B cell (primary cell): ENCODE results near the gene C1orf198. TPM values are rescaled to one million over a fixed set of nuclear protein-coding genes. Genes with fewer than 3 reads are reported as not detected.

Source experiments
- ATAC-seq: fragments of 200-7000 bp; cut with Tn5 transposase; one replicate; pipeline ENCODE4 v1.10.0; 2021; ENCODE audit warnings: low read depth, mild to moderate bottlenecking, moderate number of reproducible peaks, moderate library complexity
- CTCF ChIA-PET: fragments of 350-600 bp; sonication (Branson Sonifier 250); formaldehyde crosslinking; loops from one replicate; lab custom pipeline; 2021; ENCODE audit warnings: antibody characterized with exemption, inconsistent platforms; lab: Charles Lee
- POLR2A ChIA-PET: fragments of 350-600 bp; sonication (Branson Sonifier 250); formaldehyde crosslinking; loops from one replicate; lab custom pipeline; 2021; ENCODE audit warnings: antibody characterized with exemption; lab: Charles Lee
- DNase-seq: peaks from one replicate; pipeline ENCODE4 v3.0.0; 2013
- H2AFZ ChIP-seq: 2 replicates; pipeline ENCODE4 v1.6.1; 2012; ENCODE audit warnings: mild to moderate bottlenecking, low read depth, low read length; ENCODE audit not compliant: insufficient read depth, poor library complexity, severe bottlenecking
- H3K27ac ChIP-seq, 2 donors: 1 replicate in 1 of 2; 2 replicates in 1 of 2; pipeline ENCODE4 v1.5.1; 2012 to 2013; ENCODE audit warnings: low read length in 2 of 2, mild to moderate bottlenecking in 2 of 2, moderate library complexity in 1 of 2
- H3K27me3 ChIP-seq, 4 experiments: fragments of 200-600 bp in 1 of 4; sonication (generic) in 1 of 4; replicated peaks in 1 of 4; 1 replicate in 2 of 4; 2 replicates in 2 of 4; pipeline versions ENCODE4 v1.6.1 to v1.7.0; 2013 to 2016; ENCODE audit warnings: low read length in 3 of 4, mild to moderate bottlenecking in 2 of 4, mixed read lengths in 1 of 4, moderate library complexity in 1 of 4; ENCODE audit not compliant: insufficient read depth in 4 of 4, control insufficient read depth in 3 of 4; ENCODE audit errors: control extremely low read depth in 1 of 4
- H3K36me3 ChIP-seq, 2 experiments: replicated peaks in 1 of 2; 1 replicate in 1 of 2; 2 replicates in 1 of 2; pipeline versions ENCODE4 v1.6.1 to v1.7.1; 2013; ENCODE audit warnings: low read length in 1 of 2; ENCODE audit not compliant: insufficient read depth in 2 of 2, control insufficient read depth in 1 of 2; ENCODE audit errors: control extremely low read depth in 1 of 2, extremely low read depth in 1 of 2
- H3K4me1 ChIP-seq, 2 donors: fragments of 200-600 bp in 1 of 2; sonication (generic) in 1 of 2; 1 replicate in 1 of 2; 2 replicates in 1 of 2; pipeline versions ENCODE4 v1.5.1 to v1.6.1; 2013 to 2017; ENCODE audit warnings: low read length in 2 of 2; ENCODE audit not compliant: control insufficient read depth in 2 of 2, insufficient read depth in 2 of 2
- H3K4me2 ChIP-seq: replicated peaks from 2 replicates; pipeline ENCODE3; 2012; ENCODE audit warnings: mild to moderate bottlenecking, low read depth, low read length; ENCODE audit not compliant: poor library complexity, severe bottlenecking
- H3K4me3 ChIP-seq, 5 experiments: fragments of 200-600 bp in 1 of 5; sonication (generic) in 1 of 5; 1 replicate in 3 of 5; 2 replicates in 2 of 5; pipeline versions ENCODE4 v1.5.1 to v1.7.0; 2011 to 2016; ENCODE audit warnings: low read length in 4 of 5, mild to moderate bottlenecking in 4 of 5, low read depth in 2 of 5, control low read depth in 1 of 5, moderate library complexity in 1 of 5; ENCODE audit not compliant: insufficient read depth in 1 of 5; ENCODE audit errors: control extremely low read depth in 1 of 5, extremely low read depth in 1 of 5
- H3K79me2 ChIP-seq: fragments of 200-600 bp; sonication (generic); one replicate; pipeline ENCODE4 v1.6.0; 2016; ENCODE audit warnings: low read length; ENCODE audit not compliant: control insufficient read depth, insufficient read depth
- H3K9ac ChIP-seq: fragments of 200-600 bp; sonication (generic); 2 replicates; pipeline ENCODE4 v1.6.1; 2017; ENCODE audit warnings: mild to moderate bottlenecking, low read length, moderate library complexity
- H3K9me3 ChIP-seq, 3 donors: one replicate each; pipeline versions ENCODE4 v1.6.1 to v1.7.1; 2013; ENCODE audit warnings: low read length in 2 of 3; ENCODE audit not compliant: control insufficient read depth in 2 of 3, insufficient read depth in 1 of 3; ENCODE audit errors: control extremely low read depth in 1 of 3
- H4K20me1 ChIP-seq: 2 replicates; pipeline ENCODE4 v1.6.0; 2012; ENCODE audit warnings: mild to moderate bottlenecking, low read length; ENCODE audit not compliant: insufficient read depth, control insufficient read depth, poor library complexity, severe bottlenecking
- H3K27ac Mint-ChIP-seq: one replicate; pipeline ENCODE4 v1.8.0; 2021; ENCODE audit warnings: mixed read lengths
- H3K27me3 Mint-ChIP-seq: one replicate; pipeline ENCODE4 v1.8.0; 2021; ENCODE audit warnings: mixed read lengths
- H3K4me1 Mint-ChIP-seq: one replicate; pipeline ENCODE4 v1.8.0; 2021; ENCODE audit warnings: mixed read lengths
- H3K4me3 Mint-ChIP-seq: one replicate; pipeline ENCODE4 v1.8.0; 2021; ENCODE audit warnings: mixed read lengths
- H3K9me3 Mint-ChIP-seq: one replicate; pipeline ENCODE4 v1.8.0; 2022; ENCODE audit warnings: mixed read lengths; ENCODE audit not compliant: insufficient read depth
- CTCF ChIP-seq: fragments of 200-600 bp; IDR thresholded peaks from one replicate; pipeline ENCODE4 v1.8.0; 2022; ENCODE audit warnings: antibody characterized with exemption, mild to moderate bottlenecking
- EZH2 ChIP-seq: IDR thresholded peaks from 2 replicates; pipeline ENCODE4 v1.6.1; 2012; ENCODE audit warnings: borderline replicate concordance, low read depth, mild to moderate bottlenecking, moderate library complexity, low read length; ENCODE audit not compliant: insufficient read depth, poor library complexity, severe bottlenecking
- WGBS: methylation state at CpG from one replicate; pipeline ENCODE4 v1.1.5; 2013; ENCODE audit warnings: missing lambda C conversion rate; ENCODE audit not compliant: insufficient coverage; 5-methylcytosine and 5-hydroxymethylcytosine counted together
- intact Hi-C: fragments of 100-400 bp; cut with micrococcal nuclease; formaldehyde crosslinking; loops from one replicate; pipeline ENCODE4 v1.10.0; 2022
- polyA plus RNA-seq: library from polyadenylated mRNA; depleted of rRNA; stranded (reverse); fragments of >200 nt; gene quantifications from 2 replicates; pipeline ENCODE4 v1.2.3, GENCODE V29; 2012
- total RNA-seq, 2 donors: library from RNA; stranded (reverse); fragments of 120-200 nt in 1 of 2; gene quantifications; 1 replicate in 1 of 2; 2 replicates in 1 of 2; pipeline versions ENCODE4 v1.2.3 to v1.2.4, GENCODE V29; 2013 to 2022

Gene C1orf198
- total and polyA plus RNA-seq, 2 donors (not counting 1 experiment from before 2014, with no cell fraction given), result 1.0 to 6.6 TPM

GRCh38 chr1:230854423-230854822, 13.9 kb downstream of the C1orf198 start:
- no peak for DNase-seq
- Histone ChIP-seq H3K9ac (no peak overlapping the region), H2AFZ (no peak overlapping the region), H4K20me1 (no peaks in the 10 kb centered on the region), H3K4me2 (no peak overlapping the region), H3K27me3 (no peaks in the 10 kb centered on the region), H3K27ac (no peak overlapping the region), H3K36me3 (no peaks in the 10 kb centered on the region), H3K9me3 (no peaks in the 10 kb centered on the region), H3K79me2 (no peaks in the 10 kb centered on the region), H3K4me3 (no peak overlapping the region), H3K4me1 (no peaks in the 10 kb centered on the region)
- no peak for ATAC-seq
- Mint-ChIP-seq H3K27ac (no peak overlapping the region), H3K27me3 (no peaks in the 10 kb centered on the region), H3K4me1 (peaks cover 2% of the 10 kb centered on the region), H3K9me3 (no peaks in the 10 kb centered on the region), H3K4me3 (no peak overlapping the region)
- intact Hi-C loops, result no loop called here
- 95% methylated on average over 7 of the region's 7 CpGs for WGBS
- ChIA-PET CTCF (no interaction called here), POLR2A (no interaction called here)
- TF ChIP-seq EZH2 (no peak), CTCF (no peak)

- Histone ChIP-seq H2AFZ (no peak overlapping the region), H3K9ac (no peak overlapping the region), H3K36me3 (no peaks in the 10 kb centered on the region), H3K4me1 (no peaks in the 10 kb centered on the region), H4K20me1 (no peaks in the 10 kb centered on the region), H3K27me3 (no peaks in the 10 kb centered on the region), H3K4me2 (no peak overlapping the region), H3K9me3 (no peaks in the 10 kb centered on the region), H3K27ac (no peak overlapping the region), H3K79me2 (no peaks in the 10 kb centered on the region), H3K4me3 (no peak overlapping the region)
- no peak overlapping the region for H3K4me3 Mint-ChIP-seq
- no peak overlapping the region for H3K27ac Mint-ChIP-seq
- DNase-seq (no peak), ATAC-seq (no peak)
- no peaks in the 10 kb centered on the region for H3K27me3 Mint-ChIP-seq
- intact Hi-C loops, result no loop called here
- POLR2A ChIA-PET, result no interaction called here
- TF ChIP-seq EZH2 (no peak), CTCF (no peak)
- 100% methylated on average over 2 of the region's 3 CpGs for WGBS
- peaks cover 2% of the 10 kb centered on the region for H3K4me1 Mint-ChIP-seq
- CTCF ChIA-PET, result no interaction called here
- no peaks in the 10 kb centered on the region for H3K9me3 Mint-ChIP-seq
Observed at GRCh38 chr1:230853731-230854130, 14.6 kb downstream of the C1orf198 start.
